ENCODE measurements around the gene BABAM2. TPM values are rescaled to one million over a fixed set of nuclear protein-coding genes. Genes with fewer than 3 reads are reported as not detected.

The BABAM2 gene
- total RNA-seq, 4 donors from 2014 or later, result 33.2 to 70.3 (median 38.6) TPM

DNA sequence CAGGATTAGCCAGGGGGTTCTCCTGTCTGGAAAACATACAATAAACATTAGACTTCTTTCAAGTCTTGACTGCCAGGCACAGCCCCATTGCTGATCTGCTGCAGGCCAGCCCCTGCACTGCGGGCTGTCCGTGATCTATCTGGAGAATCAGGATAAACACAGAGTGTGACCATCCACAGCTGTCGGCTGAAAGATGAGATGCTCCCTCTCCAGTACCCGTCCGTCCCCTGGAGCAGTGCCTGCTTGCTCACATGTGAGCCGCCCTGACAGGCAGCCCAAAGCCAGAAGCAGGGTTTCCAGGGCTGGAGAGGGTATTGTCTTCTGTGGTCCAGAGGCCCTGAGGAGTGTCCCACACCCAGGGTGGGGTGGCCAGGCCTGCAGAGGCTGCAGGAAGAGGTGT lies 456.1 kb downstream of the BABAM2 start:
- H3K36me3 ChIP-seq, result no peaks in the 10 kb centered on the region
- no peaks in the 10 kb centered on the region for H3K27me3 ChIP-seq
- intact Hi-C loops (cut with DNase I), result no loop called here
- H3K4me1 ChIP-seq, result peaks cover 0 to 11% of the 10 kb centered on the region in 2 donors
- no peaks in the 10 kb centered on the region for H3K9me3 ChIP-seq
- H3K4me3 ChIP-seq (replicated peaks in 1 of 3), result no peak overlapping the region
- 79 to 93% methylated on average over 5 to 6 of the region's 6 CpGs for WGBS, 2 donors
- H3K27ac ChIP-seq, result no peak overlapping the region
- no peak for TF ChIP-seq POLR2A (IDR thresholded peaks at IDR 0.05)
- TF ChIP-seq, protein P1, sequence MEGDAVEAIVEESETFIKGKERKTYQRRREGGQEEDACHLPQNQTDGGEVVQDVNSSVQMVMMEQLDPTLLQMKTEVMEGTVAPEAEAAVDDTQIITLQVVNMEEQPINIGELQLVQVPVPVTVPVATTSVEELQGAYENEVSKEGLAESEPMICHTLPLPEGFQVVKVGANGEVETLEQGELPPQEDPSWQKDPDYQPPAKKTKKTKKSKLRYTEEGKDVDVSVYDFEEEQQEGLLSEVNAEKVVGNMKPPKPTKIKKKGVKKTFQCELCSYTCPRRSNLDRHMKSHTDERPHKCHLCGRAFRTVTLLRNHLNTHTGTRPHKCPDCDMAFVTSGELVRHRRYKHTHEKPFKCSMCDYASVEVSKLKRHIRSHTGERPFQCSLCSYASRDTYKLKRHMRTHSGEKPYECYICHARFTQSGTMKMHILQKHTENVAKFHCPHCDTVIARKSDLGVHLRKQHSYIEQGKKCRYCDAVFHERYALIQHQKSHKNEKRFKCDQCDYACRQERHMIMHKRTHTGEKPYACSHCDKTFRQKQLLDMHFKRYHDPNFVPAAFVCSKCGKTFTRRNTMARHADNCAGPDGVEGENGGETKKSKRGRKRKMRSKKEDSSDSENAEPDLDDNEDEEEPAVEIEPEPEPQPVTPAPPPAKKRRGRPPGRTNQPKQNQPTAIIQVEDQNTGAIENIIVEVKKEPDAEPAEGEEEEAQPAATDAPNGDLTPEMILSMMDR (IDR thresholded peaks at IDR 0.05), result no peak
- DNase-seq, result no peak

DNA sequence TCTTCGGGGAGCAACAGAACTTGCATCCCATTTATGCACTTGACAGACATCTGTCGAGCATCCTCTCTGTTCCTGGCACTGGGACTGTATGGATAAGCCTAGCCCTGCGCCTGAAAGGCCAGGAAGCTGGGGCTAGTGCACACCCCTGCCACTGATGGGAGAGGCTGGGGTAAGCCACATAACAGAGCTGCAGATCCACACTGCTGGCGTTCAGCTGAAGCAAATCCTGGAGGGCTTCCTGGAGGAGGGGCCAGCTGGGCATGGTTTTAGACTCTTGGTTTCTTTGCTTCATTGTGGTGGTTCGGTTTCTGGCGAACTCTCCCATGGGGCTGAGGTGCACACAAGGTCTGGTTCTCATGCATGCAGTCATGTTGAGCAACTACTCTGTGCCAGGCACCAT lies 456.7 kb downstream of the BABAM2 start:
- WGBS, 2 donors, result 93 to 95% methylated on average over 6 of the region's 6 CpGs
- intact Hi-C loops (cut with DNase I), result no loop called here

DNA sequence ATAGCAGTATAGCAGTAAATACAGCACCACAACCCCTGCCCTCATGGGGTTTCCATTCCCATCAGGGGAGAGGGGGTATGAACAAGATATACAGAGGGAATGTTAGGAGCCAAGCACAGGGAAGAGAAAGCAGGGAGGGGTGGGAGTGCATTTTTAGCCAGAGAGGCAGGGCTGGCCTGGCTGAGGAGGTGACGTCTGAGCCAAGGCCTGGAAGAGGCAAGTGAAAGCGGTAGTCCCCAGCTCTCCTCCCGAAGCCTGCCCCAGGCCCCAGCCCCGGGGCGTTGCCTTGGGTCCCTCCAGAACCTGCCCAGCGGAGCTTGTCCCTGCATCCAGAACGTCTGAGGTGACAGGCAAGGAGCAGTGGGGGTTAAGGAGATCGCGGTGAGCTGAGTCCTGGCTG lies 457.1 kb downstream of the BABAM2 start:
- Histone ChIP-seq H3K4me1 (peaks cover 0 to under 1% of the 10 kb centered on the region in 2 donors), H3K27ac (no peak overlapping the region), H3K9me3 (no peaks in the 10 kb centered on the region), H3K36me3 (no peaks in the 10 kb centered on the region), H3K27me3 (no peaks in the 10 kb centered on the region), H3K4me3 (replicated peaks in 1 of 3) (no peak overlapping the region)
- TF ChIP-seq, protein P1 (IDR thresholded peaks at IDR 0.05), result no peak
- TF ChIP-seq POLR2A (IDR thresholded peaks at IDR 0.05), result no peak
- DNase-seq, result no peak
- 66 to 74% methylated on average over 9 of the region's 9 CpGs for WGBS, 2 donors
- intact Hi-C loops (cut with DNase I), result no loop called here

More for the DNA sequence above, 456.7 kb downstream of the BABAM2 start:
- H3K27me3 ChIP-seq, result no peaks in the 10 kb centered on the region
- H3K4me1 ChIP-seq, result peaks cover 0 to 5% of the 10 kb centered on the region in 2 donors
- no peaks in the 10 kb centered on the region for H3K9me3 ChIP-seq
- no peak for DNase-seq
- H3K36me3 ChIP-seq, result no peaks in the 10 kb centered on the region
- TF ChIP-seq, protein P1 (IDR thresholded peaks at IDR 0.05), result no peak
- no peak for TF ChIP-seq POLR2A (IDR thresholded peaks at IDR 0.05)
- no peak overlapping the region for H3K27ac ChIP-seq
- H3K4me3 ChIP-seq (replicated peaks in 1 of 3), result no peak overlapping the region

DNA sequence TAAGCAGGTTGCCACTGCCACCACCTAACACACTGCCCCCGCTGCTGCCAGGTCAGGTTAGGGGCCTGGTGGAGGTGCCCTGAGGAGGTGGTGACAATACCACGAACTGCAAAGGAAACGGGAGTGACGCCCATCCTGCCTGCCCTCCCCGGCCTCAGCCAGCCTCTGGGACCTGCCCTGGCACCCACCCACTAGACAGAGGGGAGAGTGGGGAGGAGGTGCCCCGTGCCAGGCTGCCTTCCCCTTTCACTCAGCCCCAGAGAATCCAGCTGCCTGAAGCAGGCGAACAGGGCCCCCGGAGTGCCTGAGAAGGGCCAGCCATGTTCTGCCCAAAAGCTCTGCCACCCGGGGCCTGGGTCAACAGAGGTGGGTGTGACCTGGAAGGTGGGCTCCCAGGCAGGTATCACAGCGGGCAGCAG lies 457.6 kb downstream of the BABAM2 start:
- H3K27me3 ChIP-seq, result no peaks in the 10 kb centered on the region
- intact Hi-C loops (cut with DNase I), result no loop called here
- no peak overlapping the region for H3K27ac ChIP-seq
- H3K4me3 ChIP-seq (replicated peaks in 1 of 3), result no peak overlapping the region
- no peaks in the 10 kb centered on the region for H3K36me3 ChIP-seq
- H3K4me1 ChIP-seq, result no peaks in the 10 kb centered on the region
- no peak for DNase-seq
- 70 to 86% methylated on average over 2 to 9 of the region's 10 CpGs for WGBS, 2 donors
- no peaks in the 10 kb centered on the region for H3K9me3 ChIP-seq
- TF ChIP-seq, protein P1 (IDR thresholded peaks at IDR 0.05), result no peak
- no peak for TF ChIP-seq POLR2A (IDR thresholded peaks at IDR 0.05)

DNA sequence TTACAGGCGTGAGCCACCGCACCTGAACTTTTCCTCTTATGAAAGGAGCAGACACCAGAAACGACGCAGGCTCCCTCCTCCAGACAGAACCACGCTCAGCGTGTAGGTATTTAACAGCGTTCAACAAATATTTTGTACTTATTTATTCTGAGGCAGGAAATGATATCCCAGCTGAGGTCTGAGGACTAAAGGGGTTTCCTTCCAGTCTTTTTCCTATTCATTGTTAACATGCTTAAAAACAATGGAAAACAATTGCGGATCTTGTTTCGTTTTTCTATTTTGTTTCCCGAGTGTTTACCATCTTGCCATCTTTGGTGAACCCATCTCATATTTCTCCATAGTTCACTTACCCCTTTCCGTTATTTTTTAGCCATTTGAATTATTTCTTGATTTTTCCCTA lies 458.4 kb downstream of the BABAM2 start:
- no peak for DNase-seq
- TF ChIP-seq, protein P1 (IDR thresholded peaks at IDR 0.05), result no peak
- TF ChIP-seq POLR2A (IDR thresholded peaks at IDR 0.05), result no peak
- Histone ChIP-seq H3K27me3 (no peaks in the 10 kb centered on the region), H3K9me3 (no peaks in the 10 kb centered on the region), H3K36me3 (no peaks in the 10 kb centered on the region), H3K27ac (no peak overlapping the region), H3K4me1 (no peaks in the 10 kb centered on the region), H3K4me3 (replicated peaks in 1 of 3) (no peak overlapping the region)
- WGBS, 2 donors, result 91 to 92% methylated on average over 11 of the region's 11 CpGs
- intact Hi-C loops (cut with DNase I), result no loop called here

Measured in thyroid gland (tissue), 4 donors.